ENCODE results near the gene PHYHIPL. TPM values are rescaled to one million over a fixed set of nuclear protein-coding genes. Genes with fewer than 3 reads are reported as not detected.
A peak's percentile ranks its signal among the peaks of the same experiment; 100 is the strongest.

PHYHIPL gene
- total and polyA plus RNA-seq, 2 of the 8 experiments (the other 6 are each of a cell fraction or from before 2014, with no cell fraction given) = 0.23 to 0.48 TPM

- H2AK5ac ChIP-seq (ENCODE audit: low read depth, low read length) = no peak overlapping the region
- H4K91ac ChIP-seq (replicated peaks; ENCODE audit: insufficient read length, low read length) = no peak overlapping the region
- no peak overlapping the region for H2BK20ac ChIP-seq (ENCODE audit: low read length)
- no peak overlapping the region for H3K23ac ChIP-seq (ENCODE audit: insufficient read length)
- H2AFZ ChIP-seq (ENCODE audit: low read length) = no peak overlapping the region
- no peaks in the 10 kb centered on the region for H3K27me3 ChIP-seq (replicated peaks in 1 of 4; ENCODE audit: control insufficient read depth in 3 of 4, extremely low read depth in 1 of 4, insufficient read depth in 3 of 4, low read length in 3 of 4)
- CTCF ChIA-PET (ENCODE audit: partially characterized antibody) = interaction anchor here (1.1 kb wide), 1 partner anchor 355 kb away, joined by 3 read pairs; no protein-coding TSS in a partner anchor
- no peaks in the 10 kb centered on the region for H4K20me1 ChIP-seq (replicated peaks in 1 of 2; ENCODE audit: control insufficient read depth in 1 of 2, insufficient read depth in 2 of 2, low read length in 2 of 2)
- no peaks in the 10 kb centered on the region for H3K79me2 ChIP-seq (ENCODE audit: control insufficient read depth in 1 of 2, insufficient read depth in 2 of 2, low read length in 2 of 2)
- H3K79me1 ChIP-seq (ENCODE audit: low read depth, low read length) = no peaks in the 10 kb centered on the region
- no peak overlapping the region for H3K18ac ChIP-seq (ENCODE audit: extremely low read depth, low read length)
- H3K4me3 ChIP-seq (ENCODE audit: extremely low read depth in 1 of 4, insufficient read depth in 2 of 4, low read depth in 3 of 4, low read length in 4 of 4) = no peak overlapping the region
- no peak overlapping the region for H3K4ac ChIP-seq (replicated peaks; ENCODE audit: insufficient read length, low read depth, low read length)
- no peak overlapping the region for H2BK120ac ChIP-seq (replicated peaks; ENCODE audit: low read depth, low read length)
- H3K36me3 ChIP-seq (ENCODE audit: control insufficient read depth in 2 of 4, insufficient read depth in 4 of 4, low read length in 3 of 4) = no peaks in the 10 kb centered on the region
- no peak for DNase-seq (ENCODE audit: low read depth in 1 of 2, low spot score in 2 of 2)
- no peaks in the 10 kb centered on the region for H3K4me1 ChIP-seq (replicated peaks in 1 of 4; ENCODE audit: control insufficient read depth in 3 of 4, insufficient read depth in 4 of 4, low read length in 3 of 4)
- H3K9ac ChIP-seq (replicated peaks in 1 of 4; ENCODE audit: extremely low read depth in 1 of 4, low read depth in 3 of 4, low read length in 3 of 4) = no peak overlapping the region
- H4K5ac ChIP-seq (ENCODE audit: insufficient read length, low read depth, low read length) = no peak overlapping the region
- H3K9me3 ChIP-seq (ENCODE audit: insufficient read depth in 2 of 2, low read depth in 1 of 2, low read length in 1 of 2) = no peaks in the 10 kb centered on the region
- H2BK5ac ChIP-seq (ENCODE audit: low read depth, low read length) = no peak overlapping the region
- H3K4me2 ChIP-seq (ENCODE audit: insufficient read depth in 1 of 2, low read depth in 2 of 2, low read length in 2 of 2) = no peak overlapping the region
- FAIRE-seq = no peak
- no peak overlapping the region for H2BK12ac ChIP-seq (ENCODE audit: low read depth, low read length)
- TF ChIP-seq CEBPB (IDR thresholded peaks at IDR 0.05; ENCODE audit: low read depth, low read length) (peak; percentile 82; the same call in 1 of the 2 replicates), EGR1 (IDR thresholded peaks at IDR 0.05; ENCODE audit: borderline replicate concordance, low read depth, low read length) (no peak)
- H3K14ac ChIP-seq (ENCODE audit: insufficient read length) = no peak overlapping the region
- WGBS, 2 experiments (ENCODE audit: extremely low coverage in 1 of 2, insufficient coverage in 1 of 2, insufficient read length in 1 of 2, insufficient replicate concordance in 2 of 2, low coverage in 1 of 2, low lambda C conversion rate in 2 of 2, missing lambda C conversion rate in 1 of 2) = 89% methylated on average over 1 of the region's 1 CpG; no CpG with 5 or more reads in 1 of the 2 experiments
- no peak overlapping the region for H3K56ac ChIP-seq (replicated peaks; ENCODE audit: insufficient read length, low read depth, low read length)
- POLR2A ChIA-PET (ENCODE audit: partially characterized antibody) = no interaction called here
- H2BK15ac ChIP-seq (ENCODE audit: low read length) = no peak overlapping the region
- no peak overlapping the region for H3K27ac ChIP-seq (ENCODE audit: low read depth, low read length)
- no peak overlapping the region for H4K8ac ChIP-seq (ENCODE audit: extremely low read depth, insufficient read depth, low read length)
- H3K23me2 ChIP-seq (ENCODE audit: low read depth, low read length) = no peaks in the 10 kb centered on the region
Measured at GRCh38 chr10:59273445-59273844, 97.0 kb downstream of the PHYHIPL start.
